ENCODE measurements around the gene MAGI3.
"Not testable (repeated sequence)": the region's sequence is repeated elsewhere in the genome, so short reads cannot be mapped to it uniquely, and the experiment has no call there.

GRCh38 chr1:113575744-113576260 lies 185.5 kb downstream of the MAGI3 start:
- TF ChIP-seq RAD21 (CRISPR knock-in tag; IDR thresholded peaks at IDR 0.05); IRX3 (CRISPR knock-in tag; IDR thresholded peaks at IDR 0.05; ENCODE audit: borderline replicate concordance, low read depth); JUN (CRISPR knock-in tag; IDR thresholded peaks at IDR 0.05); CHD4 (IDR thresholded peaks at IDR 0.05; ENCODE audit: borderline replicate concordance, low read length); EP300 (IDR thresholded peaks at IDR 0.05; ENCODE audit: low read depth in 2 of 2, low read length in 2 of 2); EP300 (CRISPR knock-in tag; IDR thresholded peaks at IDR 0.05; ENCODE audit: borderline replicate concordance); POLR2A (IDR thresholded peaks at IDR 0.05; ENCODE audit: insufficient read depth in 1 of 2, low read depth in 2 of 2, low read length in 2 of 2); ZNF577 (CRISPR knock-in tag; IDR thresholded peaks at IDR 0.05; ENCODE audit: borderline replicate concordance, low read depth): not testable (repeated sequence)
- TF ChIP-seq, protein P1, sequence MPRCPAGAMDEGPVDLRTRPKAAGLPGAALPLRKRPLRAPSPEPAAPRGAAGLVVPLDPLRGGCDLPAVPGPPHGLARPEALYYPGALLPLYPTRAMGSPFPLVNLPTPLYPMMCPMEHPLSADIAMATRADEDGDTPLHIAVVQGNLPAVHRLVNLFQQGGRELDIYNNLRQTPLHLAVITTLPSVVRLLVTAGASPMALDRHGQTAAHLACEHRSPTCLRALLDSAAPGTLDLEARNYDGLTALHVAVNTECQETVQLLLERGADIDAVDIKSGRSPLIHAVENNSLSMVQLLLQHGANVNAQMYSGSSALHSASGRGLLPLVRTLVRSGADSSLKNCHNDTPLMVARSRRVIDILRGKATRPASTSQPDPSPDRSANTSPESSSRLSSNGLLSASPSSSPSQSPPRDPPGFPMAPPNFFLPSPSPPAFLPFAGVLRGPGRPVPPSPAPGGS (CRISPR knock-in tag; IDR thresholded peaks at IDR 0.05): not testable (repeated sequence)
- TF ChIP-seq, protein P2, sequence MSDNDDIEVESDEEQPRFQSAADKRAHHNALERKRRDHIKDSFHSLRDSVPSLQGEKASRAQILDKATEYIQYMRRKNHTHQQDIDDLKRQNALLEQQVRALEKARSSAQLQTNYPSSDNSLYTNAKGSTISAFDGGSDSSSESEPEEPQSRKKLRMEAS (IDR thresholded peaks at IDR 0.05): not testable (repeated sequence)
